CD4-positive, alpha-beta T cell treated with Interferon gamma for 1 hour (primary cell): ENCODE measurements around the gene AMACR.
"Not testable (repeated sequence)": the region's sequence is repeated elsewhere in the genome, so short reads cannot be mapped to it uniquely, and the experiment has no call there.

ENCODE experiments used
- DNase-seq: peaks from one replicate; pipeline ENCODE4 v3.0.0-alpha.2; 2020

The AMACR gene

GRCh38 chr5:33964132-33964700 is 43.6 kb downstream of the AMACR start:
- no peak for DNase-seq

- no peak for DNase-seq
Observed at GRCh38 chr5:33958176-33958575, 49.7 kb downstream of the AMACR start.

- DNase-seq, result no peak
Observed at GRCh38 chr5:33957577-33958150, 50.2 kb downstream of the AMACR start.

- not testable (repeated sequence) for DNase-seq
Observed at GRCh38 chr5:33952175-33952574, 55.7 kb downstream of the AMACR start.

GRCh38 chr5:33944543-33945132 is 63.2 kb downstream of the AMACR start:
- no peak for DNase-seq

GRCh38 chr5:33941090-33941489 is 66.8 kb downstream of the AMACR start:
- no peak for DNase-seq

- no peak for DNase-seq
Observed at GRCh38 chr5:33939556-33940262, 68.1 kb downstream of the AMACR start.

GRCh38 chr5:33938881-33939280 is 69.0 kb downstream of the AMACR start:
- no peak for DNase-seq

- DNase-seq, result no peak
Observed at GRCh38 chr5:33938507-33938796, 69.4 kb downstream of the AMACR start.

- no peak for DNase-seq
Observed at GRCh38 chr5:33937707-33938506, 69.9 kb downstream of the AMACR start.

- no peak for DNase-seq
Observed at GRCh38 chr5:33937017-33937706, 70.7 kb downstream of the AMACR start.

- no peak for DNase-seq
Observed at GRCh38 chr5:33936381-33937016, 71.4 kb downstream of the AMACR start, which contains the start of gene RXFP3. RXFP3 (plus strand) TSS chr5:33936386; CDS start chr5:33936741, 355 bp downstream.
